22Rv1 (cell line): ENCODE results near the gene HTR6.
"Not testable (repeated sequence)": the region's sequence is repeated elsewhere in the genome, so short reads cannot be mapped to it uniquely, and the experiment has no call there.

Experiments
- H3K27ac ChIP-seq: fragments of 450-650 bp; 2 replicates; pipeline ENCODE4 v1.5.1; 2017
- ZFX ChIP-seq: fragments of 450-650 bp; IDR thresholded peaks from 2 replicates; pipeline ENCODE4 v1.6.1; 2017; ENCODE audit warnings: antibody characterized with exemption, borderline replicate concordance
- TF ChIP-seq, protein P1 (sequence below): fragments of 450-650 bp; IDR thresholded peaks from 2 replicates; pipeline ENCODE4 v1.5.1; 2017; ENCODE audit warnings: mild to moderate bottlenecking

Gene HTR6

DNA sequence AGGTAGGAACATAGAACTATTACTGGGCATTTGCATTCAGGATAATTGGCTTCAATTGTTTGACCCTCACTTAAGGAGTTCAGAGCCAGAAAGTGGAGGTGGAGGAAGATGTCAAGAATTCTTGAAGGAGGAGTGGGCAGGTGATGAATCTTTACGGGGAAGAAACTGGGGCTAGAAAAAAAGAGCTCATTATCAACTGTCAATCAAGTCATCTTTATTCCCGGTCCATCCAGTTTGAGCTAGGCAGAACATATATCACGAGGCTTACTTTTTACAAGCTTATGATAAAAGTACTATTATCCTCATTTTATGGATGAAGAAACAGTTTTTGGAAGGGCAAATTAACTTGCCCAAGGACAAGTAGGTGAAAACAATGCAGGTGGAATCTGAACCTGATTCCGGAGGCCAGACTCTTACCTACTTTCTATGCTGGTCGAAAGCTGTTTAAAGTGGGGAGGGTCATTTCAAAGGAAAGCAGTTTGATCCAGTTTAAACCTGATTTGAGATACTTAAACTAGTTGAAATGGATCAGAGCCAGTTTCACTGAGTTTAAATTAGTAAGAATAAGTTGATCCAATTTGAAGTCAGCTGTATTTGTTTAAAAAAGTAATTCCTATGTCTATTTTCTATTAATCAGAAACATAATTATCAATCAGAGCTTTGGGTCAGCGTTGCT is 33.8 kb upstream of the HTR6 start:
- no peak for TF ChIP-seq ZFX
- TF ChIP-seq, protein P1, sequence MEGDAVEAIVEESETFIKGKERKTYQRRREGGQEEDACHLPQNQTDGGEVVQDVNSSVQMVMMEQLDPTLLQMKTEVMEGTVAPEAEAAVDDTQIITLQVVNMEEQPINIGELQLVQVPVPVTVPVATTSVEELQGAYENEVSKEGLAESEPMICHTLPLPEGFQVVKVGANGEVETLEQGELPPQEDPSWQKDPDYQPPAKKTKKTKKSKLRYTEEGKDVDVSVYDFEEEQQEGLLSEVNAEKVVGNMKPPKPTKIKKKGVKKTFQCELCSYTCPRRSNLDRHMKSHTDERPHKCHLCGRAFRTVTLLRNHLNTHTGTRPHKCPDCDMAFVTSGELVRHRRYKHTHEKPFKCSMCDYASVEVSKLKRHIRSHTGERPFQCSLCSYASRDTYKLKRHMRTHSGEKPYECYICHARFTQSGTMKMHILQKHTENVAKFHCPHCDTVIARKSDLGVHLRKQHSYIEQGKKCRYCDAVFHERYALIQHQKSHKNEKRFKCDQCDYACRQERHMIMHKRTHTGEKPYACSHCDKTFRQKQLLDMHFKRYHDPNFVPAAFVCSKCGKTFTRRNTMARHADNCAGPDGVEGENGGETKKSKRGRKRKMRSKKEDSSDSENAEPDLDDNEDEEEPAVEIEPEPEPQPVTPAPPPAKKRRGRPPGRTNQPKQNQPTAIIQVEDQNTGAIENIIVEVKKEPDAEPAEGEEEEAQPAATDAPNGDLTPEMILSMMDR = no peak
- no peak overlapping the region for H3K27ac ChIP-seq

DNA sequence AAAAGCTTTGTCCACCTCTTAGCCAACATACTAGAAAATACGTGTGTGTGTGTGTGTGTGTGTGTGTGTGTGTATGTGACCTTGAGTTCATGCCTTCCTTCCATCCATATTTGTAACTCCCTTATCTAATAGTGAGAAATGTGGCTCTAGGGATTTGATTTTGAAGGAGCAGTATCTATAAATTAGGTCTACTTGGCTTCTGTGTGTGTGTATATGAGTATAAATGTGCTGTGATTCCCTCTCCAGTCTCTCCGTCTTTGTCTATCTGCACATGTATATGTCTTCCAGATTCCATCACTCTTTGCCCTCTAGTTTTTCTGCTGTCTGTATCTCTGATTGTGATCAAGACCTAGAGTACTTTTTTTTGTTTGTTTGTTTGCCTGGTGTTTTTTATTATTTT is 32.5 kb upstream of the HTR6 start:
- TF ChIP-seq, protein P1 = no peak
- no peak for TF ChIP-seq ZFX
- H3K27ac ChIP-seq = no peak overlapping the region

DNA sequence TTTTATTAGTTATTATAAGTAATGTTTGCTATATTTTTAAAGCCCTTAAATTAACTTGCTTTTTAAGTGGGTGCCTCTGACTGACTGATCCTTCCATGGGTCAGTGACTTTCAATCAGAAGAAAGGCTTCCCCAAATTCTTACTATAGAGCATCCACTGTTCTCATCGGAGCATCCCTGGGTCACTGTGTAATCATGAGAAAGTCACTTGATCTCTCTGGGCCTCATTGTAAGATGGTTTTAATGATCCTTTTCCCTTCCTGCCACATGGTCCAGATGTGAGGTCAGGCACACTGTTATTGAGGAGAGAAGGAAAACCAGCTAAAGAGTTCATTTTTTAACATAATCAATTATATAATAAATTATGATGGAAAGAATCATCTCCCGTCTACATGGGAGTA is 31.6 kb upstream of the HTR6 start:
- no peak overlapping the region for H3K27ac ChIP-seq
- TF ChIP-seq, protein P1 = no peak
- no peak for TF ChIP-seq ZFX

DNA sequence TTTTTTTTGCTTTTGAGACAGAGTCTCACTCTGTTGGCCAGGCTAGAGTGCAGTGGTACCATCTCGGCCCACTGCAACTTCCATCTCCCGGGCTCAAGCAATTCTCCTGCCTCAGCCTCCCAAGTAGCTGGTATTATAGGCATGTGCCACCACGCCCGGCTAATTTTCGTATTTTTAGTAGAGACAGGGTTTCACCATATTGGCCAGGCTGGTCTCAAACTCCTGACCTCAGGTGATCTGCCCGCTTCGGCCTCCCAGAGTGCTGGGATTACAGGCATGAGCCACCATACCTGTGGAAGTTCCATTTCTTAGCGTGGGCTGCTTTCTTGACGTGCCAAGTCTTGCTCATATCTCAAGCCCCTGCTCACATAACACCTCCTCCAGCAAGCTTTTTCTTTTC is 29.6 kb upstream of the HTR6 start:
- H3K27ac ChIP-seq = not testable (repeated sequence)

DNA sequence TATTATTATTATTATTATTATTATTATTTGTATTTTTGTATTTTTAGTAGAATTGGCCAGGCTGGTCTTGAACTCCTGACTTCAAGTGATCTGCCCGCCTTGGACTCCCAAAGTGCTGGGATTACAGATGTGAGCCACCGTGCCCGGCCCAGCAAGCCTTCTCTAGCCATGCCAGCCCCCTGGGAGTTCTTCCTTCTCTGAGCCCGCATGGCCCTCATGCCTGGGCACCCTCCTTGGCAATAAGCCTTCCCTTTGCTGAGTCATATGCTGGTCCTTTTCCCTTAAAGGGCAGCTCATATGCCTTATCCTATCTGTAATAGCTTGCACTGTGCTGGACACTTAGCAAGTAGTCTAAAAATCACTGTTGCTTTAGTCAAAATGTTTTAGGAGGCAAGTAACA is 29.0 kb upstream of the HTR6 start:
- no peak for TF ChIP-seq ZFX
- TF ChIP-seq, protein P1 = no peak
- H3K27ac ChIP-seq = no peak overlapping the region

DNA sequence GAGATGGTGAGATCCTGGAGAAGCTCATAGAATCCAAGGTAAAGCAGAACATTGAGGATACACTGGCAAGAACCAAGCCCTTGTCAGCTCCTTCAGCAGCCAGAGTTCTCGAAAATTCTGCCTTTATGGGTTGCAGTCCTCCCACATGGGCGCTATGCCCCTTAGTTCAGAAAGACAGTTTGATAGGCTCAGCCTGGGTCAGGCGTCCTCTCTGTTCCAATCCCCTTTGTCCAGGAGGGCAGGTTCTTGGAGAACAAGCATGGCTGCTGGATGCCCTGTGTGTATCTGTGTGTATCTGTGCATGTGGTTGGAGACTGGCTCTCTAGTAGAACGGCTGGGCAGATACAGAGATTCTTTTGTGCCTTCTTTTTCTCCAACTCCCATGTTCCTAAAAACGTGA is 28.6 kb upstream of the HTR6 start:
- TF ChIP-seq, protein P1 = no peak
- TF ChIP-seq ZFX = no peak
- H3K27ac ChIP-seq = no peak overlapping the region

DNA sequence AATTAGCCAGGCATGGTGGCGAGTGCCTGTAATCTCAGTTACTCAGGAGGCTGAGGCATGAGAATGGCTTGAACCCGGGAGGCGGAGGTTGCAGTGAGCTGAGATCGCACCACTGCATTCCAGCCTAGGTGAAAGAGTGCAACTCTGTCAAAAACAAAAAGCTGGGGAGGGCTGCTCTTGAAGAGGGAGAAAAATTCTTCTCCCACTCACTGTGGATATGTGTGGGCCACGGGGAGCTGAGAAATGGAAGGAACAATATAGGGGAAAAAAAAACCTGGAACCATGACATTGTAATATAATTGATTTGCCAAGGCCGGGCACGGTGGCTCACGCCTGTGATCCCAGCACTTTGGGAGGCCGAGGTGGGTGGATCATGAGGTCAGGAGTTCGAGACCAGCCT is 27.9 kb upstream of the HTR6 start:
- H3K27ac ChIP-seq = not testable (repeated sequence)

DNA sequence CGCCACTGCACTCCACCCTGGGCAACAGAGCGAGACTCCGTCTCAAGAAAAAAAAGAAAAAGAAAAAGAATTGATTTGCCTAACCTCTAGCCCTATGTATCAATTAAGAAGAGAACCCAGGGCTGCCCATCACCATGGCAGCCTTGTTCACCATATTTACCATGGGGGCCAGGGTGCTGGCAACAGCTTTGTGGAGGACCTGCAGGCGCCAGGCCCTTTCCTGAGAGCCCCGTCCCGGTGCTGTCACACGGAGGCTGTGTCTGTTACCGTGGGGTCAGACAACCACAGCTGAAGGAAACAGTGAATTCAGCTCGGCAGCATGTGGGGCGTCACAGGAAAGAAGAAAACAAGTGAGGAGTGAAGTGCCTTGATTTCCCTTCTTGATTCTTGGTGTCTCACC is 27.1 kb upstream of the HTR6 start:
- no peak for TF ChIP-seq ZFX
- TF ChIP-seq, protein P1 = no peak
- no peak overlapping the region for H3K27ac ChIP-seq

DNA sequence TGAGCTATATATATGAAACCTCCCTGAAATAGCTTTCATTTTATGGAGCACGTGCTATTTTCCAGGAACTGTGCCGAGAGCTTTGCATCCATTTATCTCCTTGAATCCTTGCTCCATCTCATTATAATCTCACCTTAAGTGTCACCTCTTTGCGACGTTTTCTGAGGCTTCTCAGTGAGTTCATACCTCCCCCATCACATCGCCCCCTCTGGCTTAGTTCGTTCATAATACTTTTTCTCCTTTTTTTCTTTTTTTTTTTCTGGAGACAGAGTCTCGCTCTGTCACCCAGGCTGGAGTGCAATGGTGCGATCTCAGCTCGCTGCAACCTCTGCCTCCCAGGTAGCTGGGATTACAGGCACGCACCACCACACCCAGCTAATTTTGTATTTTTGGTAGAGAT is 25.4 kb upstream of the HTR6 start:
- H3K27ac ChIP-seq = not testable (repeated sequence)
